ENCODE measurements around the gene ELAVL4. TPM values are rescaled to one million over a fixed set of nuclear protein-coding genes. Genes with fewer than 3 reads are reported as not detected.

Gene ELAVL4
- total RNA-seq, 1 donor from 2014 or later = not detected

Other genes with a start within 250 kb of the ELAVL4 start
- not detected for gene AGBL4, start 85.0 kb upstream of the ELAVL4 start, total RNA-seq